Large intestine (tissue), 3 donors: ENCODE results near the gene KRTAP5-2. TPM values are rescaled to one million over a fixed set of nuclear protein-coding genes. Genes with fewer than 3 reads are reported as not detected.
A peak's percentile ranks its signal among the peaks of the same experiment; 100 is the strongest.
"Not testable (repeated sequence)": the region's sequence is repeated elsewhere in the genome, so short reads cannot be mapped to it uniquely, and the experiment has no call there.

ENCODE experiments used
- DNase-seq, 2 donors: peaks; one replicate each; pipeline versions ENCODE4 v3.0.0 to v3.0.0-alpha.2; 2013
- H3K27ac ChIP-seq: one replicate; pipeline ENCODE4 v1.5.1; 2013; ENCODE audit warnings: low read length
- H3K27me3 ChIP-seq: 2 replicates; pipeline ENCODE4 v1.6.1; 2013; ENCODE audit warnings: low read length; ENCODE audit not compliant: control insufficient read depth, insufficient read depth
- H3K36me3 ChIP-seq: 2 replicates; pipeline ENCODE4 v1.6.1; 2013; ENCODE audit warnings: low read length; ENCODE audit not compliant: control insufficient read depth, insufficient read depth
- H3K4me1 ChIP-seq: one replicate; pipeline ENCODE4 v1.6.1; 2013; ENCODE audit warnings: low read length; ENCODE audit not compliant: control insufficient read depth, insufficient read depth
- H3K4me3 ChIP-seq: one replicate; pipeline ENCODE4 v1.5.1; 2013; ENCODE audit warnings: low read length
- H3K9me3 ChIP-seq: one replicate; pipeline ENCODE4 v1.6.1; 2013; ENCODE audit warnings: mild to moderate bottlenecking, low read depth, low read length, moderate library complexity; ENCODE audit not compliant: control insufficient read depth
- WGBS: methylation state at CpG from one replicate; pipeline ENCODE4 v1.1.5; 2013; ENCODE audit warnings: low lambda C conversion rate; ENCODE audit not compliant: insufficient coverage; 5-methylcytosine and 5-hydroxymethylcytosine counted together
- polyA plus RNA-seq: library from polyadenylated mRNA; unstranded; fragments of 120-200 nt; gene quantifications from one replicate; pipeline ENCODE4 v1.2.1, GENCODE V29; 2013

KRTAP5-2 gene
- polyA plus RNA-seq, 1 donor: 0.42 TPM

- Histone ChIP-seq H3K4me3 (no peak overlapping the region), H3K36me3 (no peaks in the 10 kb centered on the region), H3K27me3 (no peaks in the 10 kb centered on the region), H3K4me1 (peaks cover 3% of the 10 kb centered on the region), H3K9me3 (no peaks in the 10 kb centered on the region), H3K27ac (no peak overlapping the region)
- DNase-seq: no peak
- no CpG with 5 or more reads among the region's 9 CpGs for WGBS
These were observed 5.5 kb downstream of the KRTAP5-2 start for GRCh38 chr11:1592628-1593027.

DNA sequence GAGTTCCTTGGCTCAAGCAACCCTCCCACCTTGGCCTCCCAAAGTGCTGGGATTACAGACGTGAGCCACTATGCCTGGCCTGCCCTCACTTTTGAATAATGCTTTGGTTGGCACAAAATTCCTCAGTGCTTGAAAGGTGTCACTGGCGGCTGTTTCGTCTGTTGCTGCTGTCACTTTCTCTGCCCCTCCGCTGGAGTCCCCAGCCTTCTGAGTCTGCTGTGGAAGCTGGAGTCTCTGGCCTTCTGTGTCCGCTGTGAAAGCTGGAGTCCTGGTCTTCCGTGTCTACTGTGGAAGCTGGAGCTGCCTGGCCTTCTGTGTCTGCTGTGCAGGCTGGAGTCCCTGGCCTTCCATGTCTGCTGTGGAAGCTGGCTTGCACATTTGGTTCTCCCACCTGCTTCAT, 8.1 kb downstream of the KRTAP5-2 start:
- no CpG with 5 or more reads among the region's 6 CpGs for WGBS
- no peak overlapping the region for H3K27ac ChIP-seq

GRCh38 chr11:1589191-1589963, 8.7 kb downstream of the KRTAP5-2 start:
- H3K27me3 ChIP-seq, H3K4me3 ChIP-seq, H3K27ac ChIP-seq: not testable (repeated sequence)

More for the DNA sequence above, 8.1 kb downstream of the KRTAP5-2 start:
- Histone ChIP-seq H3K27me3 (no peaks in the 10 kb centered on the region), H3K4me3 (no peak overlapping the region), H3K36me3 (no peaks in the 10 kb centered on the region), H3K4me1 (no peaks in the 10 kb centered on the region), H3K9me3 (no peaks in the 10 kb centered on the region)
- no peak for DNase-seq

DNA sequence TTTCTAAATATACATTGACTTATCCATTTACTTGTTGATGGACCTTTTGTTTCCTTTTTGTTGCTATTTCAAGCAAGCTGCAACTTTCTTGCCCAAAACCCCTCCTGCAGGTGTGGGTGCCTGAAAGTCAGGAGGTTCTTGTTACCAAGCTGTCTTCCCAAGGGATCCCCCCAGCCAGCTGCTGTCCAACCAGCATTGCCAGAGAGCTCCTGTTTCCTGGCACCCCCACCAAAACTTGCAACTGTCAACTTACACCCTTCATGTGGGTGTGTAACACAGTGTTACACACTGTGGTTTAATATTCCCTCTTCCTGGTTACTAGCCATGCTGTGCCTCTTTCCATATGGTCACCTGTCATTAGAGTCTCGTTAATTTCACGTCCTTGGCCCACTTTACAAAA, 11.4 kb downstream of the KRTAP5-2 start:
- Histone ChIP-seq H3K4me1 (no peaks in the 10 kb centered on the region), H3K27ac (no peak overlapping the region), H3K4me3 (no peak overlapping the region), H3K9me3 (no peaks in the 10 kb centered on the region), H3K36me3 (no peaks in the 10 kb centered on the region), H3K27me3 (no peaks in the 10 kb centered on the region)
- DNase-seq: no peak
- WGBS: 100% methylated on average over 2 of the region's 2 CpGs

More at GRCh38 chr11:1589191-1589963, 8.7 kb downstream of the KRTAP5-2 start:
- not testable (repeated sequence) for DNase-seq, H3K4me1 ChIP-seq, H3K9me3 ChIP-seq, H3K36me3 ChIP-seq
- 30% methylated on average over 2 of the region's 10 CpGs for WGBS

DNA sequence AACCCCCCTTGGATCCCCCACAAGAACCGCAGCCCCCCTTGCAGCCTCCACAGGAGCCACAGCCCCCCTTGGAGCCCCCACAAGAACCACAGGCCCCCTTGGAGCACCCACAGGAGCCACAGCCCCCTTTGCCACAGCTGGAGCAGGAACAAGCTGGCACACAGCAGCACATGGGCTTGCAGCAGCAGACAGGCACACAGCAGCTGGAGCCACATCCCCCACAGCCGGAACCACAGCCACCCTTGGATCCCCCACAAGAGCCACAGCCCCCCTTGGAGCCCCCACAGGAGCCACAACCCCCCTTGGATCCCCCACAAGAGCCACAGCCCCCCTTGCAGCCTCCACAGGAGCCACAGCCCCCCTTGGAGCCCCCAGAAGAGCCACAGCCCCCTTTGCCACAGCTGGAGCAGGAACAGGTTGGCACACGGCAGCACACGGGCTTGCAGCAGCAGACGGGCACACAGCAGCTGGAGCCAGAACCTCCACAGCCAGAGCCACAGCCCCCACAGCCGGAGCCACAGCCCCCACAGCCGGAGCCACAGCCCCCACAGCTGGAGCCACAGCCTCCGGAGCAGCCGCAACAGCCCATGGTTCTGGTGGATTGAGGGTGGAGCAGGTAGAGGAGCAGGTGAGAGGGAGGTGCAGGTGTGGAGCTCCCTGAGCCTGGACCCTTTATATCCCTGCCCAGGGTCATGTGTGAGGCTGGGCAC, 13.3 kb downstream of the KRTAP5-2 start, which contains the start of gene KRTAP5-1:
TSS of gene KRTAP5-1 (minus strand) at position 623 of the 710 bp plus-strand sequence. CDS start at position 589, 34 bp downstream.
- DNase-seq, H3K27ac ChIP-seq, H3K4me1 ChIP-seq, H3K36me3 ChIP-seq, H3K4me3 ChIP-seq, H3K27me3 ChIP-seq, H3K9me3 ChIP-seq: not testable (repeated sequence)
- no CpG with 5 or more reads among the region's 9 CpGs for WGBS

GRCh38 chr11:1582909-1583308, 15.2 kb downstream of the KRTAP5-2 start:
- not testable (repeated sequence) for H3K9me3 ChIP-seq, H3K36me3 ChIP-seq, H3K4me1 ChIP-seq, DNase-seq, H3K27ac ChIP-seq, H3K4me3 ChIP-seq, H3K27me3 ChIP-seq
- 80% methylated on average over 2 of the region's 2 CpGs for WGBS

- Histone ChIP-seq H3K4me1 (no peaks in the 10 kb centered on the region), H3K36me3 (no peaks in the 10 kb centered on the region), H3K27me3 (no peaks in the 10 kb centered on the region), H3K4me3 (no peak overlapping the region), H3K27ac (no peak overlapping the region), H3K9me3 (peaks cover 8% of the 10 kb centered on the region)
- no CpG with 5 or more reads among the region's 9 CpGs for WGBS
- DNase-seq: no peak
These were observed 16.1 kb downstream of the KRTAP5-2 start for GRCh38 chr11:1581976-1582375.

- H3K36me3 ChIP-seq: no peaks in the 10 kb centered on the region
- no peak overlapping the region for H3K4me3 ChIP-seq
- H3K27me3 ChIP-seq: peaks cover 16% of the 10 kb centered on the region
- DNase-seq: no peak
- H3K27ac ChIP-seq: no peak overlapping the region
- WGBS: no CpG with 5 or more reads among the region's 6 CpGs
- H3K9me3 ChIP-seq: peaks cover 8% of the 10 kb centered on the region
- H3K4me1 ChIP-seq: peaks cover 14% of the 10 kb centered on the region
These were observed 21.3 kb downstream of the KRTAP5-2 start for GRCh38 chr11:1576825-1577224.

DNA sequence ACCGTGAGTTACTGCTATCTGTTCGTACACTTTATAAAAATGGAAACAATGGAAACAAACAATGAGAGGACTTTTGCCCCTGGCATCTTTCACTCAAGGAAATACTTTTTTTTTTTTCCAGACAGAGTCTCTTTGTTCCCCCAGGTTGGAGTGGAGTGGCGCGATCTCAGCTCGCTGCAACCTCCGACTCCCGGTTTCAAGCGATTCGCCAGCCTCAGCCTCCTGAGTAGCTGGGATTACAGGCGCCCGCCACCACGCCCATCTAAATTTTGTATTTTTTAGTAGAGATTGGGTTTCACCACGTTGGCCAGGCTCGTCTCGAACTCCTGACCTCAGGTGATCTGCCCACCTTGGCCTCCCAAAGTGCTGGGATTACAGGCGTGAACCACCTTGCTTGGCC, 22.3 kb downstream of the KRTAP5-2 start:
- peaks cover 16% of the 10 kb centered on the region for H3K27me3 ChIP-seq
- no CpG with 5 or more reads among the region's 16 CpGs for WGBS
- H3K9me3 ChIP-seq, H3K27ac ChIP-seq, H3K36me3 ChIP-seq, H3K4me3 ChIP-seq: not testable (repeated sequence)
- peaks cover 17% of the 10 kb centered on the region for H3K4me1 ChIP-seq
- DNase-seq: peak in 1 of 2 donors; percentile 35

DNA sequence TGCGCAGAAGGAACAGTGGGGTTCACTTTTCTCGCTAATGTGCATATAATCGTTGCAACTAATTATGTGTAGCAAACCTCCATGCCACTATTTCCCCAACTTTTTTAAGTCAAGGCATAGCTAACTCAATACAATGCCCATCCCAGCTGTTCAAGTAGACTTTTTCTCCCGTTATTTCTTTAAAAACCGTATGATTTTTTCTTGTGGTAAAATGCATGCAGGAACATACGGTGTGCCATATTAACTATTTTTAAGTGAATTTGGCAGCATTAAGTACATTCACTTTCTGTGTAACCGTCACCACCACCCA, 23.2 kb downstream of the KRTAP5-2 start:
- Histone ChIP-seq H3K27ac (no peak overlapping the region), H3K9me3 (peaks cover 8% of the 10 kb centered on the region), H3K36me3 (no peaks in the 10 kb centered on the region), H3K4me1 (peaks cover 25% of the 10 kb centered on the region), H3K4me3 (no peak overlapping the region), H3K27me3 (peaks cover 16% of the 10 kb centered on the region)
- no peak for DNase-seq
- WGBS: 22% methylated on average over 5 of the region's 7 CpGs
